Gastrocnemius medialis (tissue), 4 donors: ENCODE results near the gene RASSF5. TPM values are rescaled to one million over a fixed set of nuclear protein-coding genes. Genes with fewer than 3 reads are reported as not detected.

Experiments used
- ATAC-seq, 2 donors: fragments of 150-250 bp; one replicate each; pipeline ENCODE4 v1.9.1; 2016
- DNase-seq, 2 donors: peaks; one replicate each; pipeline ENCODE4 v3.0.0-alpha.2; 2019
- H3K27ac ChIP-seq, 4 donors: fragments of 200-600 bp; sonication (generic); 1 replicate in 1 of 4; 2 replicates in 3 of 4; pipeline ENCODE4 v1.5.1; 2016 to 2018; ENCODE audit warnings: mild to moderate bottlenecking in 2 of 4, moderate library complexity in 1 of 4
- H3K27me3 ChIP-seq, 3 donors: fragments of 200-600 bp; sonication (generic) in 2 of 3; 1 replicate in 1 of 3; 2 replicates in 2 of 3; pipeline versions ENCODE4 v1.5.1 to v1.6.0; 2016 to 2019; ENCODE audit warnings: mild to moderate bottlenecking in 1 of 3, moderate library complexity in 1 of 3
- H3K36me3 ChIP-seq, 2 donors: fragments of 200-600 bp; sonication (generic) in 1 of 2; one replicate each; pipeline ENCODE4 v1.5.1; 2017 to 2018
- H3K4me1 ChIP-seq, 2 donors: fragments of 200-600 bp; sonication (generic) in 1 of 2; one replicate each; pipeline ENCODE4 v1.5.1; 2016 to 2017; ENCODE audit warnings: mild to moderate bottlenecking in 2 of 2
- H3K4me3 ChIP-seq, 4 donors: fragments of 200-600 bp; sonication (generic) in 3 of 4; 1 replicate in 1 of 4; 2 replicates in 3 of 4; pipeline ENCODE4 v1.5.1; 2016 to 2019; ENCODE audit warnings: mild to moderate bottlenecking in 2 of 4
- H3K9me3 ChIP-seq, 3 donors: fragments of 200-600 bp; sonication (generic) in 2 of 3; 1 replicate in 1 of 3; 2 replicates in 2 of 3; pipeline ENCODE4 v1.5.1; 2016 to 2019
- CTCF ChIP-seq, 5 experiments: fragments of 450-650 bp in 3 of 5; fragments of 200-600 bp in 2 of 5; sonication (generic) in 2 of 5; IDR thresholded peaks in 4 of 5; conservative IDR thresholded peaks in 1 of 5; 1 replicate in 4 of 5; 2 replicates in 1 of 5; pipeline ENCODE4 v1.5.1; 2016 to 2019; ENCODE audit warnings: antibody characterized with exemption in 5 of 5, mild to moderate bottlenecking in 3 of 5, moderate library complexity in 3 of 5
- POLR2A ChIP-seq, 2 donors: fragments of 450-650 bp; IDR thresholded peaks; one replicate each; pipeline ENCODE4 v1.6.1; 2017; ENCODE audit warnings: antibody characterized with exemption in 2 of 2, mild to moderate bottlenecking in 2 of 2, moderate library complexity in 2 of 2
- in situ Hi-C, 4 donors: fragments of 200-750 bp; cut with MboI; loops; one replicate each; pipeline versions ENCODE4 v1.15.0 to v1.8.0; 2017; ENCODE audit warnings: low sequenced_read_pairs in 4 of 4
- intact Hi-C: fragments of 100-400 bp; cut with DNase I; formaldehyde crosslinking; loops from one replicate; pipeline ENCODE4 v1.15.1; 2023; ENCODE audit warnings: low total_unique reads
- total RNA-seq, 4 donors: library from RNA; depleted of rRNA; stranded (reverse); fragments of >200 nt; gene quantifications; one replicate each; pipeline versions ENCODE4 v1.1.0 to v1.2.3, GENCODE V29; 2016

The RASSF5 gene
- total RNA-seq, 4 donors from 2014 or later = 5.9 to 15.9 (median 9.4) TPM

- ATAC-seq = no peak
- Histone ChIP-seq H3K36me3 (no peaks in the 10 kb centered on the region), H3K4me3 (no peak overlapping the region), H3K4me1 (no peaks in the 10 kb centered on the region), H3K9me3 (no peaks in the 10 kb centered on the region), H3K27ac (no peak overlapping the region), H3K27me3 (no peaks in the 10 kb centered on the region)
- intact Hi-C loops = no loop called here
- DNase-seq = no peak
- TF ChIP-seq CTCF (IDR thresholded peaks at IDR 0.05 in 4 of 5, conservative IDR thresholded peaks at IDR 0.05 in 1 of 5) = no peak
- TF ChIP-seq POLR2A (IDR thresholded peaks at IDR 0.05) = no peak
- in situ Hi-C loops = no loop called here
Observed at GRCh38 chr1:206534552-206534951, 27.2 kb downstream of the RASSF5 start.

- H3K27me3 ChIP-seq = no peaks in the 10 kb centered on the region
- DNase-seq = no peak
- TF ChIP-seq CTCF (IDR thresholded peaks at IDR 0.05 in 4 of 5, conservative IDR thresholded peaks at IDR 0.05 in 1 of 5) (no peak), POLR2A (IDR thresholded peaks at IDR 0.05) (no peak)
- in situ Hi-C loops (no loop called here), intact Hi-C loops (no loop called here)
- no peak overlapping the region for H3K27ac ChIP-seq
- no peaks in the 10 kb centered on the region for H3K36me3 ChIP-seq
- H3K4me3 ChIP-seq = no peak overlapping the region
- H3K4me1 ChIP-seq = no peaks in the 10 kb centered on the region
- H3K9me3 ChIP-seq = no peaks in the 10 kb centered on the region
- no peak for ATAC-seq
Observed at GRCh38 chr1:206535853-206536188, 28.5 kb downstream of the RASSF5 start.

GRCh38 chr1:206537141-206537540 lies 29.8 kb downstream of the RASSF5 start:
- in situ Hi-C loops = no loop called here
- no peaks in the 10 kb centered on the region for H3K4me1 ChIP-seq
- no peak overlapping the region for H3K4me3 ChIP-seq
- no peak for TF ChIP-seq CTCF (IDR thresholded peaks at IDR 0.05 in 4 of 5, conservative IDR thresholded peaks at IDR 0.05 in 1 of 5)
- intact Hi-C loops = no loop called here
- ATAC-seq = no peak
- no peak for DNase-seq
- no peaks in the 10 kb centered on the region for H3K27me3 ChIP-seq
- H3K27ac ChIP-seq = no peak overlapping the region
- no peaks in the 10 kb centered on the region for H3K36me3 ChIP-seq
- H3K9me3 ChIP-seq = no peaks in the 10 kb centered on the region

GRCh38 chr1:206538086-206538770 lies 30.9 kb downstream of the RASSF5 start:
- no peak for TF ChIP-seq POLR2A (IDR thresholded peaks at IDR 0.05)
- no peak for TF ChIP-seq CTCF (IDR thresholded peaks at IDR 0.05 in 4 of 5, conservative IDR thresholded peaks at IDR 0.05 in 1 of 5)
- Histone ChIP-seq H3K27me3 (no peaks in the 10 kb centered on the region), H3K4me1 (no peaks in the 10 kb centered on the region), H3K27ac (no peak overlapping the region), H3K36me3 (no peaks in the 10 kb centered on the region), H3K9me3 (no peaks in the 10 kb centered on the region), H3K4me3 (no peak overlapping the region)
- in situ Hi-C loops = no loop called here
- DNase-seq (no peak), ATAC-seq (no peak)
- intact Hi-C loops = no loop called here
